Measurements from ENCODE around the gene RPL6.
"Not testable (repeated sequence)": the region's sequence is repeated elsewhere in the genome, so short reads cannot be mapped to it uniquely, and the experiment has no call there.

Gene RPL6

DNA sequence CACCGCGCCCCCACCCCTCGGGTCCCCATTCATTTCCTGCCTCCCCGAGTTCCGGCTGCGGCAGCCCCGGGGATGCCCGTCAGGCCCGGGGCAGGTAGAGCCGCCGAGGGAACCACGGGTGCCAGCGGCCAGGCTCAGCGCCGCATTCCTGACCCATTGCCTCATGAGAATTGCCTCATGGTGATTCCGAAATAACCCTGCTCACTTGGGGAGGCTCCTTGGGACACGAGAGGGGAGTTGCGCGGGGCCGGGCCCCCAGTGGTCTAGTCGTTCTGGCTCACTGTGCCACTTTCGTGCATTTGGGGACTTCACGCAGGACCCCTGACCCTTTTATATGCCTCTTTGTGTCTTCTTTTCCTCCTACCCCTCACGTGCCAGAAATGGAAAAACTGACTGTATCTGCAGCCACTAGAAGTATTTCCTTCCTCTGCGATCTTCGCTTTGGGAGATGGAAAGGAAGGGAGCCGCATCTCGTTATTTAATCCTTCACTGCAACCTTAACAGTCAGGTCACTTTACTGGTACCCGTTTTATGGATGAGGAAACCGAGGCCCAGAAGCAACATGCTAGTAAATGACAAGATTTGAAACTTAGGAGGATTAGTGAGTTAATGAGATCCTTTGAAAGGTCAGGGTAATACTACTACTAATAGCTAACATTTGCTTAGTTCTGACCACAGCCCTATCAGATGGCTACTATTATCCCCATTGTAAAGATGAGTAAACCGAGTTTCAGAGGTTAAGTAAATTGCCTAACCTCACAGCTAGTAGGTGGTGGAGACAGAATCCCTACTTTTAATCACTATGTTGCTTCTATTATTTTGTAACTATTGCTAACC, 10.1 kb upstream of the RPL6 start:
- FAIRE-seq, result no peak

DNA sequence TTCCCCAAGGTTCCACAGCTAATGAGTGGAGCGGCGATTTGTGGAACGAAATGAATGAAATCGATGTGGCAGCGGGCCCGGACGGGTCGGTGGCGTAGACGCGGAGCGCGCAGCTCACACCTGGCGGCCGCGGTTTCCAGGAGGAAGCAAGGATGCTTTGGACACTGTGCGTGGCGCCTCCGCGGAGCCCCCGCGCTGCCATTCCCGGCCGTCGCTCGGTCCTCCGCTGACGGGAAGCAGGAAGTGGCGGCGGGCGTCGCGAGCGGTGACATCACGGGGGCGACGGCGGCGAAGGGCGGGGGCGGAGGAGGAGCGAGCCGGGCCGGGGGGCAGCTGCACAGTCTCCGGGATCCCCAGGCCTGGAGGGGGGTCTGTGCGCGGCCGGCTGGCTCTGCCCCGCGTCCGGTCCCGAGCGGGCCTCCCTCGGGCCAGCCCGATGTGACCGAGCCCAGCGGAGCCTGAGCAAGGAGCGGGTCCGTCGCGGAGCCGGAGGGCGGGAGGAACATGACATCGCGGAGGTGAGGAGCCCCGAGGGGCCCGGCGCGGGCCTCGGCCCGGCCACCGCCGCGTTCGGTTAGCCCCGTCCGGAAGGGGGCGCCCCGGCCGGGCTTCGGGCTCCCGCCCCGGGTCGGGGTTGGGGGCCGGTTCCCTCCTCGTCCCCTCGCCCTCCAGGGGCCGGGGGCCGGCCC, 9.3 kb upstream of the RPL6 start, which contains the start of gene PTPN11:
Gene PTPN11 (plus strand): TSS at position 340 of the 689 bp plus-strand sequence. CDS start 165 bp downstream, at position 505.
- no peak for FAIRE-seq

DNA sequence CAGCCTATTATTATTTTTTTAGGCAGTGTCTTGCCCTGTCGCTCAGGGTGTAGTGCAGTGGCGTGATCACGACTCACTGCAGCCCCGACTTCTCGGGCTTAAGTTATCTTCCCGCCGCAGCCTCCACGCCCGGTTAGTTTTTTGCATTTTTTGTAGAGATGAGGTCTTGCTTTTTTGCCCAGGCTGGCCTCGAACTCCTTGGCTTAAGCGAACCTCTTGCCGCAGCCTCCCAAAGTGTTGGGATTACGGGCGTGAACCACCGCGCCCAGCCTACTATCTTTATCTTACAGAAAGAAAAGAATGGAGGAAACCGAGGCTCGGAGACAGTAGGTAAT, 8.8 kb upstream of the RPL6 start:
- no peak for FAIRE-seq

DNA sequence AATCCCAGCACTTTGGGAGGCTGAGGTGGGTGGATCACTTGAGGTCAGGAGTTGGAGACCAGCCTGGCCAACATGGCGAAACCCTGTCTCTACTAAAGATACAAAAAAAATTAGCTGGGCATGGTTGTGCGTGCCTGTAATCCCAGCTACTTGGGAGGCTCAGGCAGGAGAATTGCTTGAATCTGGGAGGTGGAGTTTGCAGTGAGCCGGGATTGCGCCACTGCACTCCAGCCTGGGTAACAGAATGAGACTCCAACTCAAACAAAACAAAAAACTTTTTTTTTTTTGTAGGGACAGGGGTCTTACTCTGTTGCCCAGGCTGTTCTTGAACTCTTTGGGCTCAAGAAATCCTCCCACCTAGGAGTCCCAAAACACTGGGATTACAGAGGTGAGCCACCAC, 6.1 kb upstream of the RPL6 start:
- not testable (repeated sequence) for FAIRE-seq

DNA sequence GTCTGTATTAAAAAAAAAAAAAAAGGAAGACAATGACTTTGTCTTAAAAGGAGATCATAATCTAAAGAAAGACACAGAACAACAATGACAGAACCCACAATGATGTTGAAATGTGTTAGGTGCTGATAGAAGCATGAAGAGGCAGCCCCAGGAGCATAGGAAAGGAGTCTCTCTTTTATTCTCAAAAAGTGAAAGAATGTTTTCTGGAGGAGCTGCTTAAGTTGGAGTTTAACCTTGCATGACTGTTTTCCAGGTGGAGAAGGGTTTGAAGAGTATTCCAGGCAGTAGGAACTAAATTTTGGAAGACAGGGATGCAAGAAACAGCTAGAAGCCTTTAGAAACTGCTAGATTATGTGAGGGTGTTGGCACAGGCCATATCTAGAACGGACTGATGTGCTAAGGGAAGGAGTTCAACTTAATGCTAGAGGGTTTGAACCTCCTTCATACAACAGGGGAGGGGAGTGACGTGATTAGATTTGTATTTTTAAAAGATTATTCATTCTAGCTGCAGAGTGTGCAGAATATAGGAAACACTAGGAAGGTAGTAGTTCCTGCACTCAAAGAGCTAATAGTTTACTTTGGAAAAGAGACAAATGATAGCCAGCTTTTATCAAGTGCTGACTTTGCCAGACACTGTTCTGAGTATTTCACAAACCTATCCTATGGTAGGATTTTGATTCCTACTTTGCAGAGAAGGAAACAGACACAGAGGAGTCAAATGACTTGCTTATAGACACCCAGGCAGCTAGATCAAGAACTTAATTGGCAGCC, 4.6 kb upstream of the RPL6 start:
- FAIRE-seq, result no peak

DNA sequence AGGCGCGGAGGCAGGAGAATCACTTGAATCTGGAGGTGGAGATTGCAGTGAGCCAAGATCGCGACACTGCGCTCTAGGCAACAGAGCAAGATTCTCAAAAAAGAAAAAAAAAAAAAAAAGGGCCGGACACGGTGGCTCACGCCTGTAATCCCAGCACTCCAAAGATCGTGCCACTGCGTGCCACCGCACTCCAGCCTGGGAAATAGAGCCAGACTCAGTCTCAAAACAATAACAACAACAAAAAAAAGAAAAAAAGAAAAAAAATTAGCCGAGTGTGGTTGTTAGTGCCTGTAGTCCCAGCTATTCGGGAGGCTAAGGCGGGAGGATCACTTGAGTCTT, 470 bp upstream of the RPL6 start:
- no peak for FAIRE-seq

DNA sequence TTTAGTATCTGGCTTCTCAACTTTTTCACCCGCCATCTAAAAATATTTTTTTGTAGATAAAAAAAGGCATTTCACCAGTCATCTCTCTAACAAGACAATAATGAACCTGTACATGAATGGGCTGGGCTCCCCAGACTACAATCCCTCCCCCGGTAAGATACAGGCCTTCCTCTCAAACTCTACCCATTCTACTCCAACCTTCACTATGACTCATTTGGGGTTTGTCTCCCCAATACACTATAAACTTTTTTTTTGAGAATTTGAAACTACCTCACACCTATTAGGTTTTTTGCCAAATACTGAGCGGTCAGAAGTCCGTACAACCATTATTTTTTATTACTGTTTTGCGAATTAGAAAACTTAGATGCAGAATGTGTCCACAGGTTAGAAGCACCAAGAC, 784 bp downstream of the RPL6 start:
- no peak for FAIRE-seq

DNA sequence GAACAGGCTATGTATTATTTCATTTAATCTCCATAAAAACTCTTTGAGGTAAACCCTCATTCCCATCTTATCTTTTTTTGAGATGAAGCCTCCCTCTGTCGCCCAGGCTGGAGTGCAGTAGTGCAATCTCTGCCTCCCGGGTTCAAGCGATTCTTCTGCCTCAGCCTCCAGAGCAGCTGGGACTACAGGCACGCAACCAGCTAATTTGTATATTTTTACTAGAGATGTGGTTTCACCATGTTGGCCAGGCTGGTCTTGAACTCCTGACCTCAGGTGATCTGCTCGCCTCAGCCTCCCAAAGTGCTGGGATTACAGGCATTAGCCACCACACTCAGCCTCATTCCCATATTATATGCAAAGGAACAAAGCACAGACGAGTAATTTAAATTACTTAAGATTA, 1.7 kb downstream of the RPL6 start:
- not testable (repeated sequence) for FAIRE-seq

DNA sequence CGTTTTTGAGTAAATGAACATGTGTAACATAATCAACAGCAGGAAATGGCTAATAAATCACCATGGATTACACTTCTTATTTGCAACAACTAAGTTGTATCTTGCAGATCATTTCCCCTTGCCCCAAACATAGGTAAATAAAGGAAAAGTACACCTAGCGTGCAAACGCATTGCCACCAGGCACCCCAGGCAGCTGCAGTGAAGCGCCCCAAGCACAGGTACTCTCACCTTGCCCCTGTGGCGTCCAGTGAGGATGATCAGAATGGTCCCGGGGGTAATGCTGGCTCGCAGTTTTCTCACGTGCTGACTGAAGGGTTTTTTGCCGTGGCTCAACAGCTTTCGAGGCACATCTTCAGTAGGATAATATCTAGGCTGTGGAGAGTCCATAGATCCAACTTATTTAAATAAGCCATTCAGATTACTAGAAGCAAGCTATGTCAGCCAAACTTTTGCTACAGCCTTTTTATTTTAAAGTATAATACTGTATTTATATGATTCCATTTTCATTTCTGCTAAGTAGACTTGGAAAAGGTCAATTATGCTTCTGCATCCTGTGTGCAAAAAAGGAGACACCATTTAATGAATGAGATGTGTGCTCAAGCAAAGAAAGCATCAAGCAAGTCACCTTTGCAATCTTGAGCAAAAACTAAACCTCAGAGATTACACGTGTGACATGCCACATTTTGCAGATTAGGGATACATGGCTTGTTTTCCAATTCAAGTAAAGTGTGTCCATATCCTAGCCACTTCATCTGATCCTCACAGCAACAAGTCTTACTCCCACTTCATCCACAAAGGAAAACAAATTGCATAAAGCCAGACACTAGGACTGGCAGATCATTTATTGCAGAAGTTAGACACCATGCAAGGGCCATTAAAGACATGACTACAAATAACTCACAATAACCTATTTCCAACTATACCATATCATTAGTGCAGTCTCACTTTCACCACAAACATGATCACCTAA, 2.6 kb downstream of the RPL6 start:
- FAIRE-seq, result no peak

DNA sequence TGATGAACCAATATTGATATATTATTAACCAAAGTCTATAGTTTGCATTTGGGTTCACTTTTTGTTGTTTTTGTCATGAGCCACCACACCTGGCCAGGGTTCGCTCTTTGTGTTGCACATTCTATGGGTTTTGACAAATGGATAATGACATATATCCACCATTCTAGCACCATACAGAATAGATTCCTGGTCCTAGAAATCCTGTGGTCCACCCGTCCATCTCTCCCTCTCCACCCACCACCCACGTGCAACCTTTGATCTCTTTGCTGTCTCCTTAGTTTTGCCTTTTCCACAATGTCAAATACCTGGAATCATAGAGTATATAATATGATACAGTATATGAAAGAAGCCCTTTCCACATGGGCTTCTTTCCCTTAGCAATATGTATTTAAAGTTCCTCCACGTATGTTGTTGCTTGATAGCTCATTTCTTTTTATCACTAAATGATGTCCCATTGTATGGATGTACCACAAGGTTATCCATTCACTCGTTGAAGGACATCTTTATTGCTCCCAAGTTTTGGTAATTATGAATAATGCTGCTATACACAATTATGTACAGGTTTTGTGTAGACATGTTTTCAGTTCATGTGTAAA, 7.4 kb downstream of the RPL6 start:
- FAIRE-seq, result no peak

DNA sequence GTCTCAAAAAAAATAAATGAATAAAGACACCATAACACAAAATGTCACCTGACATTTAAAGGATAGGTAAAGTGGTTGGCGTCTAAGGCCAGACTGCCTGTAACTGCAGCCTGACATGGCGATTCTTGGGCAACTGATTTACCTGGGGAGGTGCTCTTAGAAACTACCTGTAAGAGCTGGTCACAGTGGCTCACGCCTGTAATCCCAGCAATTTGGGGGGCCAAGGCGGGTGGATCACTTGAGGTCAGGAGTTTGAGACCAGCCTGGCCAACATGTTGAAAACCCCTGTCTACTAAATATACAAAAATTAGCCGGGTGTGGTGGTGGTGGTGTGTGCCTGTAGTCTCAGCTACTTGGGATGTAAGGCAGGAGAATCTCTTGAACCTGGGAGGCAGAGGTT, 8.4 kb downstream of the RPL6 start:
- no peak for FAIRE-seq

DNA sequence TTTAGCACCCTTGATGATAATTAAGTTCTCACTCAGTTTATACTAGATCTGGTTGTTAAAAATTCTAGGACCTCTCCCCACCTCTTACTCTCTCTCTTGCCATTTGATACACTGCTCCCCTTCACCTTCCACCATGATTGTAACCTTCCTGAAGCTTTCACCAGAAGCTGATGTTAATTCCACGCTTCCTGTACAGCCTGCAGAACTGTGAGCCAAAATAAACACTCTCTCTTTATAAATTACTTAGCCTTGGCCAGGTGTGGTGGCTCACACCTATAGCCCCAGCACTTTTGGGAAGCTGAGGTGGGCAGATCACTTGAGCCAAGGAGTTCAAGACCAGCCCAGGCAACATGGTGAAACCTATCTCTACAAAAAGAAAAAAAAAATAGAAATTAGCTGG, 16.1 kb downstream of the RPL6 start:
- no peak for FAIRE-seq

DNA sequence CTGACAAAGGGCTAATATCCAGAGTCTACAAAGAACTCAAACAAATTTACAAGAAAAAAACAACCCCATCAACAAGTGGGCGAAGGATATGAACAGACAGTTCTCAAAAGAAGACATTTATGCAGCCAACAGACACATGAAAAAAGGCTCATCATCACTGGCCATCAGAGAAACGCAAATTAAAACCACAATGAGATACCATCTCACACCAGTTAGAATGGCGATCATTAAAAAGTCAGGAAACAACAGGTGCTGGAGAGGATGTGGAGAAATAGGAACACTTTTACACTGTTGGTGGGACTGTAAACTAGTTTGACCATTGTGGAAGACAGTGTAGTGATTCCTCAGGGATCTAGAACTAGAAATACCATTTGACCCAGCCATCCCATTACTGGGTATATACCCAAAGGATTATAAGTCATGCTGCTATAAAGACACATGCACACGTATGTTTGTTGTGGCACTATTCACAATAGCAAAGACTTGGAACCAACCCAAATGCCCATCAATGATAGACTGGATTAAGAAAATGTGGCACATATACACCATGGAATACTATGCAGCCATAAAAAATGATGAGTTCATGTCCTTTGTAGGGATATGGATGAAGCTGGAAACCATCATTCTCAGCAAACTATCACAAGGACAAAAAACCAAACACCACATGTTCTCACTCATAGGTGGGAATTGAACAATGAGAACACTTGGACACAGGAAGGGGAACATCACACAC, 19.3 kb downstream of the RPL6 start:
- FAIRE-seq, result not testable (repeated sequence)

DNA sequence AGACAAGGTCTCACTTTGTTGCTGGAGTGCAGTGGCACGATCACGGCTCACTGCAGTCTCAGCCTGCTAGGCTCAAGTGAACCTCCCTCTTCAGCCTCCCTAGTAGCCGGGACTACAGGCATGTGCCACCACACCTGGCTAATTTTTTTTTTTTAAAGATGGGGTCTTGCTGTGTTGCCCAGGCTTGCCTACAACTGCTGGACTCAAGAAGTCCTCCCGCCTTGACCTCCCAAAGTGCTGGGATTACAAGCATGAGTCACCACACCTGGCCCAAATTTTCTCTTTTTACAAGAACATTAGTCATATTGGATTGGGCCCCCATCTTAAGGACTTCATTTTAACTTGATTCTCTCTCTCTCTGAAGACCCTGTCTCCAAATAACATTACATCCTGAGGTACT, 20.2 kb downstream of the RPL6 start:
- no peak for FAIRE-seq

DNA sequence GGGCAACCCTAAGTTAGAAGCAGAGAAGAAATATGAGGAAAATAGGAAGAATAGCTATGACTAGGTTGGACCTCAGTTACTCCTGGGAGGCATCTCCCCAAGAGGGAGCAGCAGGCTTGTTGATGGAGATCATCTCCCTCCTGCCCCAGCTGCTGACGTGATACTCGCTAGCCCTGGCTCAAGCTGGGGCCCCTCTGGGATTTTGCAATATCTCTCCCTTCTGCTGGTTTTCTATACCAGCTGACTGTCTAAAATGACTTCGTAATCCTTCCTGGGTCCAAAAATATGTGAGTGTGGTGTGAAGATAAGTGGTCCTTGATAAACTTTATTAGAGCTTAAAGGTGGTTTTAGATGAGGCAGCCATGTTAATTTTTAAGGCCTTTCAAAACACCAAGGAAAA, 22.7 kb downstream of the RPL6 start:
- FAIRE-seq, result no peak

DNA sequence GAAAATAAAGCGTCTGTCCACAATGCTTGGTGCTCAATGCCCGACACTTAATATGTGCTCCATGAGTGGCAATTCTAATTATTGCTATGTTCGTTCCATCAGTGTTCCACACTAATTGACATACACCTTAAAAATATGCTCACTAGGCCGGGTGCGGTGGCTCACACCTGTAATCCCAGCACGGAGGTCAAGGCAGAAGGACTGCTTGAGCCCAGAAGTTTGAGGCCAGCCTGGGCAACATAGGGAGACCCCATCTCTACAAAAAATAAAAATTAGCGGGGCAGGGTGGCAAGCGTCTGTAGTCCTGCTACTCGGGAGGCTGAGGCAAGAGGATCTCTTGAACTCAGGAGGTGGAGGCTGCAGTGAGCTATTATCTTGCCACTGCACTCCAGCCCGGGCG, 26.5 kb downstream of the RPL6 start:
- FAIRE-seq, result no peak

DNA sequence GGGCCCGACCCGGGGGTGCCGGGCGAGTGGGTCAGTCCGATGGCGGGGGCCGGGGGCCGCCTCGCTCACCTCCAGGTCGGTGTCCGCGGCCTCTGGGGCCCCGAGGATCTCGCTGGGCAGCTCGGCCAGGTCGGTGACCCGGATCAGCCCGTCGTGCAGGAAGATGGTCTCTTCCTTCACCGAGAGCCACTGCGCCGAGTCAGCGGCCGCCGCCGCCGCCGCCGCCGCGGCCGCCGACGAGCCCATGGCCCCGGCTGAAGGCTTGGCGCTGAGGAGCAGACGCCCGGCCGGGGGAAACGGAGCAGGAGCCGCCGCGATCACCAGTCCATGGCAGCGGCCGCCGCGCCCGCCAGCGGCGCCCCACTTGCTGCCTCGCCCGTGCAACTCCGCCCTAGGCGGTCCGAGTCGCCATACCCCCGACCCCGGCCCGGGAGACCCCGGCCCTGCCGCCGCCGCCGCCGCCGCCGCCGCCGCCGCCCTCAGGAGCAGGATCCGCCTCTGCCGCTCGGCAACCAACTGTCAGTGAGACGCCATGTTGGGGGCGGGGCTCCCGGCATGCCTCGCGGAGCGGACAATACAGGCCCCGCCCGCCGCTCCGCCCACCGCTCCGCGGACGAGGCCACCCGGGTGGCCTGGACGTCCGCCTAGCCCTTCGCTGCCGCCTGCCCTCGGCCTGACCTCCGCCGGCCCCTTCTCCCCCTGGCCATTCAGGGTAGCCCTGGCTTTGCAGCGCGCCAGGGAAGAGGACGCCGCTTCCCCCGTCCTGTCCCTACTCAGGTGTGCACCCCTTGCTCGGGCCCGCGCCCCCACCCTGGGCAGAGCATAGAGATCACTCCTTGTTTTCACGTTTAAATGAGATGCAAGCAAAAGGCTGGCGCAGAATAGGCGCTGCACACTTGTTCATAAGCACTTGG, 27.3 kb downstream of the RPL6 start, which contains the start of gene HECTD4:
Gene HECTD4 (minus strand): TSS at position 549 of the 914 bp plus-strand sequence. CDS start 303 bp downstream, at position 246.
- no peak for FAIRE-seq

DNA sequence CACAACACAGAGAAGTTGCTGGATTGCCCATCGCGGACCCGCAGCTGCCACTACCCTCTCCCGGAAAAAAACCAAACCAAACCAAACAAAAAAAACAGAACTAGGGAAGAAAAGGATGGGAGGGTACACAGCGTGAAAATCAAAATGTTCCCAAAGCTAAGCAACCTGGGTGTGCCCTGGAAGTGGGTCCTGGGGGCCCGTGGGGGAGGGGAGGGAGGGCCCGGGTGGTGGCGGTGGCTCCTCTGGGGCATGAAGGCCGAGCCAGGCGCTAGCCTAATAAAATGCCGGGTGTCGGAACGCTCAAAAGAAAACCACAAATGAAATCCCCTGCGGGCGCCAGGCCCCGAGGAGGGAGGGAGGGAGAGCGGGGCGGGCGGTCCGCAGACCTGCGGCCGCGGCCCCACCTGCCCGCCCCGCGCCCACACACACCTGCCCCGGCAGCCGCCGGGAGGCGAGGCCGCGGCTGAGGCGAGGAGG, 28.0 kb downstream of the RPL6 start:
- no peak for FAIRE-seq

DNA sequence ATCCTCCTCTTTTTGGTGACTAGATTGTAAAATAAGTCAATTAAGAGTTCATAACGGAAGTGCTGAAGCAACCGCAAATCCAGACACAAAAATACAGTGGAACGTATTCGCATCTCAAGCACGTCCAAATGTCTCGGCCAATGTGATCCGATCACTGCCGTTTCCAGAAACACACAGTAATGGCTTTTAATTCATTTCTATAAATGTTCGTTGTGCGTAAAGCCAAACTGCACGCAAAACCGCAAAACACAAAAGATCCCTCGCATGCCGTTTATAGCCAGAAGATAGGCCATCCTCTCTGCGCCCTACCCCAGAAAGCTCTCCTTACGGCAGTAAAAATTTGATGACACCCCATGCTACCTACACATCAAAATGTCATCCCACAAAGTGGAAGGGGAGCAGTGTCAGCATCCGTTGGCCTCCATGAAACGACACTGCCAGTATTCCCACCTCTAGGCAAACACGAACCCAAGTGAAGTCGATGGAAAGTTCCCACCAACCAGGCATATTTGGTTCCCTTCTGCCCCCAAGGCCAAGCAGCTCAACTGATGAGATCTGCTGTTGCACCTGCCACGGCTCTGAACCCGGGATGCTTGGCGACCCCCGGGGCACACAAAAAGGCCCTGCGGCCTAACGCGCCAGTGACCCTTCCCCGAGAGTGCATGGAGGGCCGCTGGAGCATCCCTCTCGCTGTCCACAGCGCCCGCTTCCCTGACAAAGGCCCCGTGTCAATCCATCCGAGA, 28.6 kb downstream of the RPL6 start:
- no peak for FAIRE-seq
